ENCODE measurements around the gene LHFPL3.

The LHFPL3 gene

GRCh38 chr7:104790440-104790839 is 462.0 kb downstream of the LHFPL3 start:
- H3K4me1 ChIP-seq = no peaks in the 10 kb centered on the region
- no peak overlapping the region for H3K27ac ChIP-seq
- no peak for TF ChIP-seq Cebpa-rat (IDR thresholded peaks at IDR 0.05)
- no peak overlapping the region for H3K4me3 ChIP-seq
- H3K9ac ChIP-seq = no peak overlapping the region
- H3K9me3 ChIP-seq (replicated peaks in 1 of 11) = no peaks in the 10 kb centered on the region
- H3K36me3 ChIP-seq = no peaks in the 10 kb centered on the region
- no peaks in the 10 kb centered on the region for H3K27me3 ChIP-seq
- H3K4me2 ChIP-seq = no peak overlapping the region
- H4K20me1 ChIP-seq = no peaks in the 10 kb centered on the region

- Histone ChIP-seq H3K4me2 (no peak overlapping the region), H3K9ac (no peak overlapping the region), H3K27me3 (no peaks in the 10 kb centered on the region), H3K36me3 (no peaks in the 10 kb centered on the region), H3K4me3 (no peak overlapping the region), H4K20me1 (no peaks in the 10 kb centered on the region), H3K27ac (no peak overlapping the region), H3K9me3 (replicated peaks in 1 of 11) (no peaks in the 10 kb centered on the region), H3K4me1 (no peaks in the 10 kb centered on the region)
- TF ChIP-seq Cebpa-rat (IDR thresholded peaks at IDR 0.05) = no peak
Observed at GRCh38 chr7:104791080-104791479, 462.7 kb downstream of the LHFPL3 start.

DNA sequence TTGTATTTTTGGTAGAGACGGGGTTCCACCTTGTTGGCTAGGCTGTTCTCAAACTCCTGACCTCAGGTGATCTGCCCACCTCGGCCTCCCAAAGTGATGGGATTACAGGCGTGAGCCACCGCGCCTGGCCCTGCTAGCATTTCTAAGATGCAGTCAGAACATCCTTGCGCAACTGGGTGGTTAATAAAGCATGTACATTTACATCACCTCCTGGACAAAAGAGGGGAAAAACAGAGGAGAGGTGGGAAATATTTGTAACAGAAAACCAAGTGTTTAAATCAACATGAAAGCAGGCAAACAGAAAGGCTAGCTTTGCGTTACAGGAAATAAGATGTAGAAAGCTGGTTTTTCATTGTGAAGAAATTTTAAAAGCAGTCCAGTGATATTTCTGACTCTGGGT is 464.7 kb downstream of the LHFPL3 start:
- Histone ChIP-seq H3K9me3 (replicated peaks in 1 of 11) (no peaks in the 10 kb centered on the region), H4K20me1 (no peaks in the 10 kb centered on the region), H3K27me3 (no peaks in the 10 kb centered on the region), H3K36me3 (no peaks in the 10 kb centered on the region), H3K4me2 (no peak overlapping the region), H3K4me3 (no peak overlapping the region), H3K9ac (no peak overlapping the region), H3K4me1 (no peaks in the 10 kb centered on the region), H3K27ac (no peak overlapping the region)
- no peak for TF ChIP-seq Cebpa-rat (IDR thresholded peaks at IDR 0.05)

- TF ChIP-seq Cebpa-rat (IDR thresholded peaks at IDR 0.05) = no peak
- H3K27me3 ChIP-seq = no peaks in the 10 kb centered on the region
- no peaks in the 10 kb centered on the region for H3K9me3 ChIP-seq (replicated peaks in 1 of 11)
- H4K20me1 ChIP-seq = no peaks in the 10 kb centered on the region
- no peak overlapping the region for H3K4me3 ChIP-seq
- H3K4me2 ChIP-seq = no peak overlapping the region
- no peak overlapping the region for H3K27ac ChIP-seq
- no peak overlapping the region for H3K9ac ChIP-seq
- no peaks in the 10 kb centered on the region for H3K4me1 ChIP-seq
- H3K36me3 ChIP-seq = no peaks in the 10 kb centered on the region
Observed at GRCh38 chr7:104794154-104794553, 465.8 kb downstream of the LHFPL3 start.

- Histone ChIP-seq H3K9ac (no peak overlapping the region), H3K27ac (no peak overlapping the region), H4K20me1 (no peaks in the 10 kb centered on the region), H3K27me3 (no peaks in the 10 kb centered on the region), H3K4me1 (no peaks in the 10 kb centered on the region), H3K9me3 (replicated peaks in 1 of 11) (no peaks in the 10 kb centered on the region), H3K4me3 (no peak overlapping the region), H3K4me2 (no peak overlapping the region), H3K36me3 (no peaks in the 10 kb centered on the region)
- TF ChIP-seq Cebpa-rat (IDR thresholded peaks at IDR 0.05) = no peak
Observed at GRCh38 chr7:104794589-104794988, 466.2 kb downstream of the LHFPL3 start.

GRCh38 chr7:104795086-104795485 is 466.7 kb downstream of the LHFPL3 start:
- H3K4me1 ChIP-seq = no peaks in the 10 kb centered on the region
- no peaks in the 10 kb centered on the region for H4K20me1 ChIP-seq
- H3K9ac ChIP-seq = no peak overlapping the region
- no peaks in the 10 kb centered on the region for H3K36me3 ChIP-seq
- no peak overlapping the region for H3K4me3 ChIP-seq
- no peak for TF ChIP-seq Cebpa-rat (IDR thresholded peaks at IDR 0.05)
- no peak overlapping the region for H3K4me2 ChIP-seq
- H3K9me3 ChIP-seq (replicated peaks in 1 of 11) = no peaks in the 10 kb centered on the region
- H3K27me3 ChIP-seq = no peaks in the 10 kb centered on the region
- H3K27ac ChIP-seq = no peak overlapping the region

DNA sequence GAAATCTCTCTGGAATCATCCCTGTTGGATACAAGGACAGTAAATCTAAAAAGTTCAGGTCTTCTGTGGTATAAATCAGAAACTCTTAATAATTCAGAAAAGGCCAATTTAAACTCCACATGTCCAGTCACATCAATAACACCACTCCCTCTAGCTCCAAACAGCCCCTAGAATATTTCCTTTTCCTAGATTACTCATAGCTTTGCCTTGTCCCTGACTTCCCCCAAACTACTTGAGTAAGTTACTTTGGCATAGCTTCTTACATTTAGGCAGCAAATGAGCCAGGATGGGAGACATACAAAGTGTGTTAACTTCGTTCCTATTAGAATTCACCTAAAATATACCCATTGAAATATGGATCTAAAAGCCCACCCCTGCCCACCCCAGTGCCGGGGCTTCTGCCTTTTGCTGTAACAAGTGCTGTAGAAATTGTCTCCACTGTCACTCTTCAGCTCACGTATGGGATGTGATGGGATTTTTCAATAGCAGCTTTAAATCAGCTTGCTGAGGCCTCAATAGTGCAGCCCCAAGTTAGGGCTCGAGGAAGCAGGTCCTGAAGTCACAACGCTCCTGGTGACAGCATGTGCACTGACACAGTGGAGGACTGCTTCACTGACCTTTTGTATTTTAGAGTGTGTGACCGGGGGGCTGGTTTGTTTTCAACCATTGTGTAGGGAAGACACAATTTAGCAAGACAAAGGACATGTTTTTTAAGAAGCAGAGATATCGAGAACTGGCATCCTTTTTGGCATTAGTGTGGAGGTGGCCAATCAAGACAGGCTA is 467.4 kb downstream of the LHFPL3 start:
- Histone ChIP-seq H3K9ac (no peak overlapping the region), H3K36me3 (no peaks in the 10 kb centered on the region), H3K9me3 (replicated peaks in 1 of 11) (no peaks in the 10 kb centered on the region), H4K20me1 (no peaks in the 10 kb centered on the region), H3K4me2 (no peak overlapping the region), H3K4me3 (no peak overlapping the region), H3K27ac (no peak overlapping the region), H3K4me1 (no peaks in the 10 kb centered on the region), H3K27me3 (no peaks in the 10 kb centered on the region)
- TF ChIP-seq Cebpa-rat (IDR thresholded peaks at IDR 0.05) = no peak

- Histone ChIP-seq H3K4me3 (no peak overlapping the region), H3K4me1 (no peaks in the 10 kb centered on the region), H3K27ac (no peak overlapping the region), H4K20me1 (no peaks in the 10 kb centered on the region), H3K9me3 (replicated peaks in 1 of 11) (no peaks in the 10 kb centered on the region), H3K36me3 (no peaks in the 10 kb centered on the region), H3K27me3 (no peaks in the 10 kb centered on the region), H3K4me2 (no peak overlapping the region), H3K9ac (no peak overlapping the region)
- TF ChIP-seq Cebpa-rat (IDR thresholded peaks at IDR 0.05) = no peak
Observed at GRCh38 chr7:104800307-104800706, 471.9 kb downstream of the LHFPL3 start.

DNA sequence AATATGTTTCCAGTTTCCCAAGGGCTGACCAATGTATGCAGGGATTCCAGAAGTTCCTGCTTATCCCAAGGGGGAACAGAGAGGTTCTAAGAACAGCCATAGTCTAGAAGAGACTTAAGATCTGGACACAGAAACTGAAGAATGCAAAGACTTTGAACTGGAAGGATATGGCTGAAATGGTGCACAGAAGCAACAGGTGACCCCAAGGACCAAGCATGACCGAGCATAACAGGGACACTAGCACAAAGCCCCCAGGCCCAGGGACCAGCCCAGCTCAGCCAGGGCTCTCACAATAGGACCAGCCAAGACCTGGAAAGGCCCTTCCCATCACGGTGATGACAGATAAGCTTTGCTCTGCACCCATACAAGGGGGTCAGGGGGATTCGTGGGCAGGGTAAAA is 472.6 kb downstream of the LHFPL3 start:
- H3K4me1 ChIP-seq = no peaks in the 10 kb centered on the region

GRCh38 chr7:104803931-104804330 is 475.5 kb downstream of the LHFPL3 start:
- H3K4me3 ChIP-seq = no peak overlapping the region
- H3K27ac ChIP-seq = no peak overlapping the region
- TF ChIP-seq Cebpa-rat (IDR thresholded peaks at IDR 0.05) = no peak
- H3K4me2 ChIP-seq = no peak overlapping the region
- no peaks in the 10 kb centered on the region for H3K9me3 ChIP-seq (replicated peaks in 1 of 11)
- no peaks in the 10 kb centered on the region for H3K27me3 ChIP-seq
- no peak overlapping the region for H3K9ac ChIP-seq
- no peaks in the 10 kb centered on the region for H3K4me1 ChIP-seq
- H3K36me3 ChIP-seq = no peaks in the 10 kb centered on the region
- no peaks in the 10 kb centered on the region for H4K20me1 ChIP-seq

More for the DNA sequence above, 472.6 kb downstream of the LHFPL3 start:
- Histone ChIP-seq H3K4me3 (no peak overlapping the region), H4K20me1 (no peaks in the 10 kb centered on the region), H3K4me2 (no peak overlapping the region), H3K9me3 (replicated peaks in 1 of 11) (no peaks in the 10 kb centered on the region), H3K36me3 (no peaks in the 10 kb centered on the region), H3K27me3 (no peaks in the 10 kb centered on the region), H3K27ac (no peak overlapping the region), H3K9ac (no peak overlapping the region)
- no peak for TF ChIP-seq Cebpa-rat (IDR thresholded peaks at IDR 0.05)
